GM21360 (cell line): ENCODE results near the gene PAMR1.
"Not testable (repeated sequence)": the region's sequence is repeated elsewhere in the genome, so short reads cannot be mapped to it uniquely, and the experiment has no call there.

Experiments
- ATAC-seq: cut with Tn5 transposase; IDR thresholded peaks from one replicate; pipeline ENCODE4 v1.9.1; 2021; ENCODE audit warnings: mild to moderate bottlenecking, moderate library complexity; ENCODE audit not compliant: unreplicated experiment

Gene PAMR1, protein sequence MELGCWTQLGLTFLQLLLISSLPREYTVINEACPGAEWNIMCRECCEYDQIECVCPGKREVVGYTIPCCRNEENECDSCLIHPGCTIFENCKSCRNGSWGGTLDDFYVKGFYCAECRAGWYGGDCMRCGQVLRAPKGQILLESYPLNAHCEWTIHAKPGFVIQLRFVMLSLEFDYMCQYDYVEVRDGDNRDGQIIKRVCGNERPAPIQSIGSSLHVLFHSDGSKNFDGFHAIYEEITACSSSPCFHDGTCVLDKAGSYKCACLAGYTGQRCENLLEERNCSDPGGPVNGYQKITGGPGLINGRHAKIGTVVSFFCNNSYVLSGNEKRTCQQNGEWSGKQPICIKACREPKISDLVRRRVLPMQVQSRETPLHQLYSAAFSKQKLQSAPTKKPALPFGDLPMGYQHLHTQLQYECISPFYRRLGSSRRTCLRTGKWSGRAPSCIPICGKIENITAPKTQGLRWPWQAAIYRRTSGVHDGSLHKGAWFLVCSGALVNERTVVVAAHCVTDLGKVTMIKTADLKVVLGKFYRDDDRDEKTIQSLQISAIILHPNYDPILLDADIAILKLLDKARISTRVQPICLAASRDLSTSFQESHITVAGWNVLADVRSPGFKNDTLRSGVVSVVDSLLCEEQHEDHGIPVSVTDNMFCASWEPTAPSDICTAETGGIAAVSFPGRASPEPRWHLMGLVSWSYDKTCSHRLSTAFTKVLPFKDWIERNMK

DNA sequence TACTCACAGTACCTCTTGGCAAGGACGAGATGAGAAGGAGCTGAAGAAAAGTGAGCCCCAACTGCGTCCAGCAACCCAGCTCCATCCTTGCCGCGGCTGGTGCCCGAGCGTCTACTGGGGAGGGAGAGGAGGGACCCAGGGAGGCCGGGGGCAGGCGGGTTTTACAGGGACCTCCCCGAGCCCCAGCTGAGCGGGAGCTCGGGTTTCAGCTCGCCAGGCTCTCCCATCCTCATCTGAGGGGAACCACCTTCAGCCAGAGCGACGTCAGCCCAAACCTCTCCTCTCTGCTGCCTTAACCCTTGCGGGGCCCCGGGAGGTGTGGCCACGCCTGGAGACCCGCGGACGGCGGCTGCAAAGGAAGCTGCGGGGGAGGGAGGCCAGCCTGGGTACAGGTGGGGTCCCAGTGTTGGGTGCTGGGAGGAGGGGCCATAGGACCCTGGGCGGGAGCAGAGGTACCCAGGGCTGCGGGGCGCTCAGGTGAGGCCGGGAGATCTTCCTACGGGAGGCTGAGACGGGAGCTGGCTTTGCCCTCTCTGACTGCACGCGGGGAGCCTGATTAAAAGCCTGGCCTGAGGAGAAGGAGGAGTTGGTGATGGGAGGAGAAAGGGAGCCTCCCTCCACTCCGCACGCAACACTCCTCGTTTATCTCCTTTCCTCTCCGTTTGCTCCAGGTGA, at the start of gene PAMR1:
TSS of gene PAMR1 (minus strand) at position 116 of the 675 bp plus-strand sequence. CDS start at position 85, 31 bp downstream.
- peak; percentile 67 for ATAC-seq

DNA sequence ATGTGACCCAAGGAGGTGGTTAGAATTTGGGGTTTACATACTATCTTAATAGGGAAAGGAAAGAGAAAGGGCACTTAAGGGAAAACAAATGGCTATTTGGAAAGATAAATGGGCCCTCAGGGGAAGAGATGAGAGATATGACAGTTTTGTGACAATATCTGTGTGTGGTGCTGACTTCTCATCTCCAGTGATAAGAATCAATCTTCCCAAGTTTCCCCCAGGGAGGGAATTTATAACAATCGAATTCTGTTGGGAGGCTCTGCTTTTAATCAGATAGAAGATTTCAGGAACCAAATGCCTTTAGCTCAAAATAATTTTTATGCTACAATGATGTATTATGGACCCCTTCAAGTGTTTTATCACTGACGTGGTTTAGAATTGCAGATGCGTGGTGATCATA, 46.3 kb upstream of the PAMR1 start:
- ATAC-seq: no peak

DNA sequence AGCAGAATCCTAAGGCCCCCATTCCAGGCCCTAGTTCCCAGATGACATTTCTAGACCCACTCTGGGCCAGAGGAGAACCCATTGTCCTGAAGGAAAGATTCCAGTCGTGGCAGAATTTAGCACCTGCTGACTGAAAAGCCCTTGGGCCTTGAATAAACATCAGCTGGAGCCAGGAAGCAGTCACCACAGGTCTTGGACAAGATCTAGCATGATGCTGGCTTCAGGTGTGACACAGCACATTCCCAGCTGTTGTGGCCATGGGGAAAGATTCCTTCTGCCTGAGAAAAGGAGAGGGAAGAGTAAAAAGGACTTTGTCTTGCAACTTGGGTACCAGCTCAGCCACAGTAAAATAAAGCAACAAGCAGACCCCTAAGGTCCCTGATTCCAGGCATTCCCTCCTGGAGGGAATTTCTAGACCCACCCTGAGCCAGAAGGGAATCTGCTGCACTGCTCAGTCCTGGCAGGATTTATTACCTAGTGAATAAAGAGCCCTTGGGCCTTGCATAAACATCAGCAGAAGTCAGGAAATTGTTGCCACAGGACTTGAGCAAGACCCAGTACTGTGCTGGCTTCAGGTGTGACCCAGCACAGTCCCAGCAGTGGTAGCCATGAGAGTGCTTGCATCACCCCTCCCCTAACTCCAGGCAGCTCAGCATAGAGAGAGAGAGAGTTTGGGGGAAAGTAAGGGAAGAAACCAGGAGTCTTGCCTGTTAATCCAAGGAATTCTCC, 42.5 kb upstream of the PAMR1 start:
- no peak for ATAC-seq

DNA sequence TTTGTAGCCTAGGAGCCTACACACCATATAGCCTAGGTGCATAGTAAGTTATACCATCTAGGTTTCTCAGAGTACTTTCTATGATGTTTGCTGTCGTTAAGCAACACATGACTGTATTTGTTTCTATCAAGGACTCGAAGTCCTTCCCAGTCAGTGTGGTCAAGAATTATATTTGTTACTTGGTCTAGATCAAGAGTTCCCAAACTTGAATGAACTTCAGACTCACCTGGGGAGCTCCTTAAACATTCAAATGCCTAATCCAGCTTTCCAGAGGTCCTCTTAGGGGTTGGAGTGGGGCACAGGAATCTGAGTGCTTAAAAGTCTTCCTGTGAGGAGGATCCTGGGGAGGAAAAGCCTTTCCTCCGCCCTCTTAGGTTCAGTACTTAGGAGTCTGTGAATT, 41.5 kb upstream of the PAMR1 start:
- no peak for ATAC-seq

DNA sequence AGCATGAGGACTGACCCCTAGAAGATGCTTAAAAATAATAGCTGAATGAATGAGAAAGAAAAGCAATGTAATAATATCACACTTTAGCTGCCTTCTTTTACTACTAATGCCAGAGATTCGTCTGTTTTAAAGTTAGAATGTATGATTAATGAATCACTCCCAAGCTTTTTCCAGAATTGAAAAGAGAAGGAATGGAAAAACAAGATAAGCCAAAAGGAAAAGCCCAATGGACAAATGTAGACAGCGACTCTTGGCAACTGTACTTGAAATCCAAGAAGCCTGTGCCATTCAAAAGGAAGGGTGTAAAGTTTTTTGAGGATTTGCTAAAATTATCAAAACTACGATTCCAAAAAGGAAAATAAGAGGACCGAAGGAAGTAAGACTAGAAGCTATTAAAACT, 40.8 kb upstream of the PAMR1 start:
- no peak for ATAC-seq

DNA sequence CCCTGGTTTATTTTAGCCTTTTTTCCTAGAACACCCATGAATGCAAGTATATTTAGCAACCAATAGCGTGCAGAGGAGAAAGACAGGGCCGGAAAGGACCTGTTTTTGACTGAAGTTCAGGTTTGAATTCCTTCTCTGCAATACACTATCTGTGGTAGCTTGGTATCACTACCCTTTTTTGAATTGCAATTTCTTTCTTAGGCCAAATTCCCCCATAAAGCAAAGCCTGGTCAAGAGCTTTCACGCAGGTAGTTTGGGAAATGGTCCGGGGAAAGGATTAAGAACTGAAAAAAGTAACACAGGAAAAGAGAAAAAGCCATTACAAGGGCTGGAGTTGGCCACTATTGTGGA, 38.8 kb upstream of the PAMR1 start:
- no peak for ATAC-seq

DNA sequence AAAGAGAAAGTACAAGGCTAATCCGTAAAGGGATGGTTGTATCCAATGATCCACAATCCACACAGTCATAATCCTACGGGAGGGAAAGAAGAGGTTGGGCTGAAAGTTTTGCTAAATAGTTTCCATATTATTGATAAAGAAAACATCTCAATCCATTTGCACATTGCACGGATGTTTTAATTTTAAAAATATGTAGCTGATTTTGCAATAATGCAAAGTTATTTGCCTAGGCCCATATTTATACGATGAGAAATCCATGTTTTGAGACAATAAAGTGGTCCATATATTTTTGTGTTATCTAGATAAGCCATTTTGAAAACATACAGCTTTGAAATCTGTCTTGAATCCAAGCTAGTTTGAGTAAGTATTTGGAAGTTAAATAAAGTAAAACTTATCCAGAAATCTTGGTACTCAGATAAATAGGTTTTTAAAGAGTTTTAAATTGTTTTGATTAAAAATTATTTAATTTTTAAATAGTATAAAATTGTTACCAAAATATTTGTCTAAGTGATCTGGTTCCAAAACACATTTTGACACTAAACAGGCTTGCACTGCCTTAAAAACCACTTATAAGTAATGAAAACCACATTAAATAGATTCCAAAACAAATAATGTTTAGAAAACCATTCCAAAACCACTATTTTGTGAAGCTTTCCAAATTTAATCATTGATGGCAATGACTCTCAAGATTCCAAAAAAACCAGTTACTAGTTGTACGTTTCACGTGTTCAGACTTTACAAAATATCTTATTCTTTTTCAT, 38.2 kb upstream of the PAMR1 start:
- ATAC-seq: no peak

DNA sequence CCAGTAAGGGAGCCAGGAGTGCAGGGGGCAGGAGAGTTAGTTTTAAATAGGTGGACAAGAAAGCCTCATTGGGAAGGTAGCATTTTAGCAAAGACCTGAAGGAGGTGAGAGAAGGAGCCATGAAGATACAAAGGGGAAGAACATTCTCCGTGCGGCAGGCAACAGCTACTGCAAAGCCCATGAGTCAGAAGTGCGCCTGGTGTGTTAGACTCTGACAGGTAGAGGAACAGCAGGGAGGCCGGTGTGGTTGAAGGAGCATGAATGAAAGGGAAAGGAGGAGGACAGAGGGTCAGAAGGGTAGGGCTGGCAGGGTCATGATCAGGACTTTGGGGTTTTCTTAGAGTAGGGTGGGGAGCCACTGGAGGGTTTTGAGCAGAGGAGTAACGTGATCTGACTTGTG, 34.5 kb upstream of the PAMR1 start:
- ATAC-seq: no peak

DNA sequence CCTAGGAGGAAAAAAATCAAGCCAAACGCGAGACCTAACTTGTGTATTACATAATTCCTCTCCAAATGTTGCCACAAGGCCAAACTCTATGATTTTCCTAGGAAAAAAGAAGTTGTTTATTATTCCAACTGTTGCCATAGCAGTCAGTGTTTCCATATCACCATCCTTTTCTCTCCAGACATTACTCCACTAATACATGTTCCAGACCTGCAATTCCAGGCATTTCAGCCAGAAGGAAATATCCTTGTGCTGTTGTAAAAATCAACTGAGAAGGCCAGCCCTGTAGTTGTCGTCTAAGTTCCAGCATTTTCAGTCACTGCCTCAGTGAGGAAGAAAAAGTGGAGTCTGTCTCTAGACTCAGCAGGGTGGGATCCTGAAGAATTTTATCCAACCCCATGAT, 33.1 kb upstream of the PAMR1 start:
- no peak for ATAC-seq

DNA sequence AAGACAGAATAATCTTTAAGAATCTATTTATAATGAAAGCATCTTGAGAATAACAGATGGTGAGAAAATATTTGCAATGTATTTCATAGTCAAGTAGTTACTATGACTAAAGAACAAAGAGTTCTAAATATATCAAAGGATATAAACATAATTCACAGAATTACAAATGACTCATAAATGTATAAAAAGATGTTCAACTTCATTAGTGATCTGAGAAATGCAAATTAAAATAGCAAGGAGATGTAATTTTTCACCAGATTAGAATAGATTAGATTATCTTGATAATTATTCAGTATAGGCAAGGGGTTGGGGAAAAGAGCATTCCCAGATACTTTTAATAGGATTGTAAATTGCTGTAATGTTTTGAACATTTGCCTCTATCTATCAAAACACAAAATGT, 30.1 kb upstream of the PAMR1 start:
- ATAC-seq: no peak

DNA sequence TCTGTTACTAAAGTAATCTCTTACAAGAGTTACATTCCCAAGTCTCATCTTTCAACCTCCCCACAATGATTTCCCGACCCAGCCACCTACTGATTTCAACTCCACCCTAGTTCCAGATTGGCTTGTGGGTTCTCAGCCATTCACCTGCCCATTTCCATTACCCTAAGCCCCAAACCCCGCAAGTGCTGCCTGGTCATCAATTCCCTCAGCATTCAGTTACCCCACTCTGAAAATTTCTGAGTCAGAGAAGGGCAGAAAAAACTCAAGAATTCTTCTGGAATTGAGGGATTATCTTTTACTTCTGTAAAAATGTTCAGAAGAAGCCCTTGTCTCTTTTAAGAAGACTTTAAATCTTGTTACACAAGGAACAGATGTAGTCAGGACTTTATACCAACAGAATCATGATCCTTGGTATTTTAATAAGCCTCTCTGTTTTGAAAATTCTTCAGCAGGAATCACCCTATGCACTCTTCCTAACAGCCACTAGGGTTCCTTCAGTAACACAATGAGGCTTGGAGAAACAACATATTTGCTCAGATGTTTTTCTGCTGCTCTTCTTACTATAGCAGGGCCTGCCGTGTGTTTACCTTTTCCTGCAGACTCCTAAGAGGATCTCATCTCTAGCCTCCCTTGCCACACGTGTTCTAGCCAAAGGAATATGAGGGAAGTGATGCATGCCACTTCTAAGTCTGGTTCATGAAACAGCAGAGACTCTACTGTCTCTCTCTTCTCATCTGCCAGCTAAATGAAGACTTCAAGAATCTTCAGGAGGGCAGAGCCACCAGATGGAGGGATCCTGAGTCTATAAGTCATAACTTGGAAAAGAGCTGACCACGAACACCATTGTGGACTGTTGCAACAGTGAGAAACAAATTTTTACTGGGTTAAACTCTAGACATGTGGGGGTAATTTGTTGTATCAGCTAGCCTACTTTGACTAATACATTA, 29.3 kb upstream of the PAMR1 start:
- ATAC-seq: no peak

DNA sequence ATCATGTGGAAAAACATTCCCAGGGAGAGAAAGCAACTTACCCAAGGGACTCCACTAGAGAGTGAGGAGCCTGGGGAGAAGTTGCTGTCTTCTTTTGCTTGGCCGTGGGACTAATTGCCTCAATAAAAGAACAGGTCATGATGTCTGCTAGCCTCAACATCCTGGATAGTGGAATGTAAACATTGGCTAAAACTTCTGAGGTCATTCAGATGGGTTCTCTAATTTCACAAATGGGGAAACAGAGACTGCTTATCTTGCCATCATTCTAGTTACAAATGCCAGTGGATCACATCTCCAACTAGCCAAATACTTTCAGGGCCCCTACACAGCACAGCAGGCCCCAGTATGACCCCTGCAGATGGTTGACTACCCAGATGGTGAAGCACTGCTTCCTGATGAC, 28.4 kb upstream of the PAMR1 start:
- no peak for ATAC-seq

DNA sequence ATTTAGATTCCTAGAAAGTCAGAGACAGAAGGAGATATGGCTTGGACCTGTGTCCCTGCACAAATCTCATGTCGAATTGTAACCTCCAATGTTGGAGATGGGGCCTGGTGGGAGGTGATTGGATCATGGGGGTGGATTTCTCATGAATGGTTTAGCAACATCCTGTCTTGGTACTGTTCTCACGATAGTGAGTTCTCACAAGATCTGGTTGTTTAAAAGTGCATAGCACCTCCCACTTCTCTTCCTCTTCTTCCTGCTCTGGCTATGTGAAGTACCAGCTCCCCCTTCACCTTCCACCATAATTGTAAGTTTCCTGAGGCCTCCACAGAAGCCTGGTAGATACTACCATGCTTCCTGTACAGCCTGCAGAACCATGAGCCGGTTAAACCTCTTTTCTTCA, 27.6 kb upstream of the PAMR1 start:
- ATAC-seq: no peak

DNA sequence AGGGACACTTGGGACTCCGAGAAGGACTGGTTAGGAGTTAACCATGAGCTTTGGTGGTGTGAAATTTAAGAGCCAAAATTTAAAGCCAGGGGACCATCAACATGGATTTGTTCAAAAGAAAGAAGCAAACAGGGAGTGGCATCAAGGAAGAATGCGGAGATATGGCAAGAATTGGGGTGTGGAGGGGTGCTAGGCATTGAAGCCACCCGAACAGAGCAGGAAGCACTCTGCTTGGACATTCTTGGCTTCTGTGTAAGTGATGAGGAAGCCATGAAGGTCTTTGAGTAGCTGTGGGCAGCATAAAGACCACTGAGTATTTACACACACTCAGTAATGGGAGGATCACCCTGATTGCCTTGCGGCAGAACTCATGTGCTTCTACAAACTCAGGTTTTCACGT, 27.2 kb upstream of the PAMR1 start:
- ATAC-seq: no peak

DNA sequence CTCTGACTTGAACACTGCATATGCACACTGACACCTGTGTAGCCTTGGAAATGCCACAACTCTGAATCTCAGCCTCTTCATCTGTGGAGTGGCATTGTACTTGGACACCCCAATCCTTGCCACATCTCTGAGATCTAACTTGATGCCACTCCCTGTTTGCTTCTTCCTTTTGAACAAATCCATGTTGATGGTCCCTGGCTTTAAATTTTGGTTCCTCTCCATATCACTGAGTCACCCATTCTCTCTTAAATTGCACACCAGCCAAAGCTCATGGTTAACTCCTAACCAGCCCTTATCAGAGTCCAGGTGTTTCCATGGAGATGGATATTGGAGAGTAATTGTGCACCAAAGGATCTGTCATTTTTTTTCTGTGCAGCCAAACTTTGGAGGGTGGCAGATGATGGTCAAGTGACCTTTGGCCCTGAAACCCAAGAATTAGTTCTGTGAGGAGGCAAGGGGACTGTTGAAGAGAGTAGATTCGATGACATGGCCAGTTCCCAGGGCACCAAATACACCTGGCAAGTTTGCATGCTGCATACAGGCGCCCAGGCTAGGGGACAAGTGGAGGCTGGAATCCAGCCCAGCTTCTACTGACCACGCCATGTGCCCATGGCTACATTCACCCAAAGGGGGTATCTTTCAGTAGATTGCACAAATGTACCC, 25.1 kb upstream of the PAMR1 start:
- ATAC-seq: no peak

DNA sequence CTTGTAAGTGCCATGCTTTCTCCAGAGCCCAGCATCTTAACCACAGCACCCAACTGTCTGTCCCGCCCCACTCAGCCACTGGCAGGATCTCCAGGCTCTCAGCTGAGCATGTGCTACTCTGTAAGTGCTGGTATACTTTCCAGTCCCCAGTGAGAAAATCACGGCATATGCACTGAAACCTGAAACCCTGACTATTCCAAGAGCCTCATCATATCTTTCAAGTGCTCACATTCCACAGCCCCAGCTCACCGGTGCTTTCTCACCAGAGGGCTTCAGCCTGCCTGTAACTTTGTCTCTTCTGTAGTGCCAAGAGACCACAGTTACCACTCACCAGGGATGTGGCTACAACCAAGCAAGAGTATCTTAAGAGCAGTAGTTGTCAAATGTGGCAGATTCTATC, 24.4 kb upstream of the PAMR1 start:
- ATAC-seq: no peak

DNA sequence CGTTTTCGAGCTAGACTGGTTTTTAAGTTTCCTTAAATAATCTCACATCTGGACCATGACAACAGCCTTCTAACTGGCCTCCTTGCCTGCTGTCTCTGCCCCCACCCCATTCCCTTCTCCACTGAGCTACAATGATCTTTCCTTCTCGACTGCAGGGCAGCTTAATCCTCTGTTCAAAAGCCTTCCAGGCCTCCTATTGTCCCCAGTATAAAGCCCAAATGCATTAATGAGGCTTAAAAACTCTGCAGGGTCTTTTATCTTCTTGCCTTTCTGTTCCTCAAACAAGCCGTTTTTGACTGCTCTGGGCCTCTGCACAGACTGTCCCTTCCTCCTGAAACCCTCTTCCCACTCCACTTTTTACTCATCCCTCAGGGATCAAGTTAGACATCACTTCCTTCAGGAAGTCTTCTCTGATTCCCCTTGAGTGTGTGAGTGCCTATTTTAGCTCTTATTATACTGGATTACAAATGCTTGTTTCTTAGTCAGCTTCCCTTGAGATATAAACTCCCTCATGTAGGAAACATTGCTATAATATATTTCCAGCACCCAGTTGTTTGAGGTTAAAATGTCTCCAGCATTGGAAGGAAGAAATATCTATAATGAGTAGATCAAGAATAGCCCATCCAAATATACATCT, 23.6 kb upstream of the PAMR1 start:
- no peak for ATAC-seq

DNA sequence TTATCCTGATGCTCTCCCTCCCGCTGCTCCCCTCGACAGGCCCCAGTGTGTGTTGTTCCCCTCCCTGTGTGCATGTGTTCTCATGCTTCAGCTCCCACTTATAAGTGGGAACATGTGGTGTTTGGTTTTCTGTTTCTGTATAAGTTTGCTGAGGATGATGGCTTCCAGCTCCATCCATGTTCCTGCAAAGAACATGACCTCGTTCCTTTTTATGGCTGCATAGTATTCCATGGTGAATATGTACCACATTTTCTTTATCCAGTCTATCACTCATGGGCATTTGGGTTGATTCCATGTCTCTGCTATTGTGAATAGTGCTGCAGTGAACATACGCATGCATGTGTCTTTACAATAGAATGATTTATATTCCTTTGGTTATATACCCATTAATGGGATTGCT, 22.6 kb upstream of the PAMR1 start:
- not testable (repeated sequence) for ATAC-seq
